GM12873 (cell line): ENCODE measurements around the gene HOXA3.

Experiments used
- TF ChIP-seq, protein P1 (sequence below): IDR thresholded peaks from 2 replicates; pipeline ENCODE4 v1.5.1; 2012; ENCODE audit warnings: low read depth, mild to moderate bottlenecking, moderate library complexity, low read length, control low read depth; ENCODE audit not compliant: insufficient read depth; ENCODE audit errors: missing control alignments

The HOXA3 gene

DNA sequence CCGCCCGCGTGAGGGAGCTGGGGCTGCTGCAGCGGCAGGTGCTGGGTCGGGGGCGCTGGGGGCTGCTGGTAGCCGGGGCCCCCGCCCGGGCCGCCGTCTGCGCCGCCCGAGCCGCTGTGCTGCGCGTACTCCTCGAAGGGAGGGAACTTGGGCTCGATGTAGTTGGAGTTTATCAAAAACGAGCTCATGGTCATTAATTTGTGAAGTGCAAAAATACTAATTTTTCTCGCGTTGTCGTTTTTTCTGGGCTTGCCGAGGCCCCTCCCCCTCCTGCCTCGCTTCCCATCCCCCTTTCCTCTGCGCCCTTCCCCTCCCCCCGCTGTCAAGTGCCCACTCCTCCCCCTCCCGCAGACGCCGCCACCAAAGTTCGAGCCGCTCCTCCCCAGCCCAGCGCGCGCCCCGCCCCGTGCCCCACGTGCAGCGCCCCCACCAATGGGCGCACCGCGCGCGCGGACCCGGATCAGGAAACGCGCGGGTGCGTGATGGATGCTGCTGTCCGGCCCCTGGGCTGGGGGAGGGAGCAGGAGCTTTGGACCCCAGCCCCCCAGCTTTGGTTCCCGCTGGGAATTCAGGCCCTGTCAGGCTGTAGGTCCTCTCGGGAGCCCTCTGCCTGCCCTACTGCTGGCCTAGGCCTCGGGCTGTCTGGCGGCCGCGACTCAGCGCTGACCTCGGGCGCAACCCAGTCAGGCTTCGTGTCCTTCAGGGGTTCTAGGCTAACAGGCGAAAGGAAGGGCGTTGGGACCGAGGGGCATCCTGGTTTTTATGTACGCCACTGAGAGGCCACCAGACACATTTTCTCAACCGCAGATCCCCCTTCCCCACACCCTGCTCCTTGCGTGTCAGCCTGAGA lies 21.6 kb downstream of the HOXA3 start, which contains the start of gene HOXA4:
HOXA4 (minus strand) TSS at position 218 of the 850 bp plus-strand sequence; CDS start at position 194, 24 bp downstream.
- TF ChIP-seq, protein P1, sequence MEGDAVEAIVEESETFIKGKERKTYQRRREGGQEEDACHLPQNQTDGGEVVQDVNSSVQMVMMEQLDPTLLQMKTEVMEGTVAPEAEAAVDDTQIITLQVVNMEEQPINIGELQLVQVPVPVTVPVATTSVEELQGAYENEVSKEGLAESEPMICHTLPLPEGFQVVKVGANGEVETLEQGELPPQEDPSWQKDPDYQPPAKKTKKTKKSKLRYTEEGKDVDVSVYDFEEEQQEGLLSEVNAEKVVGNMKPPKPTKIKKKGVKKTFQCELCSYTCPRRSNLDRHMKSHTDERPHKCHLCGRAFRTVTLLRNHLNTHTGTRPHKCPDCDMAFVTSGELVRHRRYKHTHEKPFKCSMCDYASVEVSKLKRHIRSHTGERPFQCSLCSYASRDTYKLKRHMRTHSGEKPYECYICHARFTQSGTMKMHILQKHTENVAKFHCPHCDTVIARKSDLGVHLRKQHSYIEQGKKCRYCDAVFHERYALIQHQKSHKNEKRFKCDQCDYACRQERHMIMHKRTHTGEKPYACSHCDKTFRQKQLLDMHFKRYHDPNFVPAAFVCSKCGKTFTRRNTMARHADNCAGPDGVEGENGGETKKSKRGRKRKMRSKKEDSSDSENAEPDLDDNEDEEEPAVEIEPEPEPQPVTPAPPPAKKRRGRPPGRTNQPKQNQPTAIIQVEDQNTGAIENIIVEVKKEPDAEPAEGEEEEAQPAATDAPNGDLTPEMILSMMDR, result no peak

DNA sequence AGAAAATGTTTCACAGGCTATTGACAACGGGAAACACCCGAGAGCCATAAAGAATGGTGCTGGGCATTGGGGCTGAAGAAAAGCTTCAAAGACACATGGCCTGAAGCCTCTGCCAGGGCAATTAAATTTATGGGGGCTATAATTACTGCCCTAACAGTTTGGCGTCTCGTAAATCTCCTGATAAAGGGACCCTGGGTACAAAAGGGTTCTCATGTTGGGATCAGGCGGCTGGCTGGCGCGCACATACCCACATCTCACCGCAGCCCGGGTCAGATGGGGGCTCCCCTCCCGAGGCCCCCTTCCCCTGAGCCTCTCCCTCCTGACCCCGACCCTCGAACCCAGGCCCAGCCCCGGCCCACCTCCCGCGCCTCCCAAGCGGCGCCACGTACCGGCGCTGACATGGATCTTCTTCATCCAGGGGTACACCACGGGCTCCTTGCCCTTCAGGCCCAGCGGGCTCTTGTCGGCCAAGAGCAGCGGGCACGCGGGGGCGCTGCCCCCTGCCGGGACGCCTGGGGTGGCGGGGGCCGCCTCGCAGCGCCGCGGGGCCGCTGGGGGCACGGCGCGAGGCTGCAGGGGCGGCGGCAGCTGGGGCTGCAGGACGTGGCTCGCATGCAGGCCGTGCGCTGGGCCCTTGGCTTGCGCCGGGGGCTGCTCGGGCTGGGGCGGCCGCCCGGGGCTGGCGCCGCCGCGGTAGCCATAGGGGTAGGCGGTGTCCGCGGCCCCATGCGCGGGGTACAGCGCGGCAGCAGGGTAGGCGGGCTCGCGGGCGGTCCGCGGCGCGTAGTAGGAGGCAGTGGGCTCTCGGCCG lies 22.4 kb downstream of the HOXA3 start:
- TF ChIP-seq, protein P1, result no peak

DNA sequence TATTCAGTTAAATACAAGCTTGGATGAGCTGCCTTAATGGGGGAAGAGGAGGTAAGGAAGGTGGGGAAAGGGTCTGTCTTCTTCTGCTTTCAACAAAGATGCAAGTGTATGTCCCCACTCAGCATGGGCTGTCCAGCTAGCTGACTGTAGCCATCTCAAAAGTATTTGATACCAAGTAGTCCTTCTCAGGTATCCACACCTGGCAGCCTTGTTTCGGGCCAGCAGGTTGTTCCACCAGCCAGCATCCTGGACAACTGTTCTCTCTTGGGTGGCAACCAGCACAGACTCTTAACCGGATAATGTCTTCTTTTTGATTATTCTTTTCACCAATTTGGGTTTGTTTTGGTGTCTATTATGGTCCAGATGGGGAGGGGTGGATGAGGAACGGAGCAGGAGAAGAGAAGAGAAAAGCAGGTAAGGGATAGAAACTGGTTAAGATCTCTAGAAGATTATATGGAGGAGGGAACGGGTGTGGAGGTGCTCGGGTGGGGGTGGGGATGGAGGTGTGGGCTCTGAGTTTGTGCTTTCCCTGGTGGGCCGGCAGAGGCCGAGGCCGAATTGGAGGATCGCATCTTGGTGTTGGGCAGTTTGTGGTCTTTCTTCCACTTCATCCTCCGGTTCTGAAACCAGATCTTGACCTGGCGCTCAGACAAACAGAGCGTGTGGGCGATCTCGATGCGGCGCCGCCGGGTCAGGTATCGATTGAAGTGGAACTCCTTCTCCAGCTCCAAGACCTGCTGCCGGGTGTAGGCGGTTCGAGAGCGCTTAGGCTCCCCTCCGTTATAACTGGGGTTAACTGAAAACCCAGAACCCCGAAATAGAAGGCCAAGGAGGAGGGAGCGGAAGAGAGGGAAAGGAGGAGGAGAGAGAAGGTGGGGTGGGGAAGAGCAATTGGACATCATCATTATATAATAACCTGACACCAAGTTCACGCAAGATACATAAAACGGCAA lies 23.3 kb downstream of the HOXA3 start:
- TF ChIP-seq, protein P1, result no peak

DNA sequence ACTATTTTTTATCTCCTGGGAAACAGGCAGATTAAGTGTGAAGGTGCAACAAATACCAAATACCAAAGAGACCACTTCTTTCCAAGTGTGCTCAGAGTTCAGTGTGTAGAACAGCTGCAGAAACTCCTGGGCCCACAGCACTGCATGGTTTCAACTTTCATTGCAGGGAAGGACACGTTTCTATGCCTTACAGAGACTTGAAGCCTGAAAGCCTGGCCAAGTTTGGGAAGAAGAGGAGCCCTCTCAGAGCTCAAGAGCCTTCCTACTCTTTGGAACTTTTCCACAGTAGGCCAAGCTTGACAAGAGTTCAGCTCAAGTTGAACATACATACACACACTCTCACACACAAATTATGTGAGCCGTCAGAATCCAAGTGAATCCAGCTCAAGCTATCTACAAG lies 24.3 kb downstream of the HOXA3 start:
- TF ChIP-seq, protein P1, result no peak

DNA sequence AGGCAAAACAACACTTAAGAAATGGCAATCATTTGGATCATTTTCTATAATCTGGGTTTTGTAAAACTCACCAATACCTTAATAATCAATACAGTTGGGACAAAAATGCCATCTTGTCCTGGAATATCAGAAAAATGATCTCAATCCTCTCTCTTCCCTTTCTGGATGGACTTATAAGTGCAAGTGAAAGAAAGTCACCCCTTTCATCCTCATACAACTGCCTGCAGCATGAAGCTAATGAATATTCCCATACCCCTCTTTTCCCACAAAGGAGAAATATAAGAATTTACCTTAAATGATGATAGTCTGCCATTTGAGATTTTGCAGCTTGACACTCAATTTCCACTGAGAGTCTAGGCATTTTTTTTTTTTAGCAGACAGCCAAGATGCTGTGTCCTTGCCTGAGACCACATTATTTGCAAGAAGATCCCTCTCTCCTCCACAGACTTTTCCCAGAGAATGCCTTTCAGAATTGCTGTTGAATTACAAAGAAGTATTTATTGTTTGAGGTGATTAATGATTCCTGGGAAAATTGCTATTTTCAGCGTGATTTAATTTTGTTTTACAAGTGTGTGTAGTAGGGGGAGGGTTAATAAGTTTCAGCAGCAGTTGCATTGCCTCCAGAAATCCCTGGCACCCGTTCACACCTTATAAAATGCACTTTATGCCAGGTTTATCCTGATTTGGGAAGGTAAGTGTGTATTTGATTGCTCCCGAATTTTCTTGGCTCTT lies 25.6 kb downstream of the HOXA3 start:
- TF ChIP-seq, protein P1, result no peak

DNA sequence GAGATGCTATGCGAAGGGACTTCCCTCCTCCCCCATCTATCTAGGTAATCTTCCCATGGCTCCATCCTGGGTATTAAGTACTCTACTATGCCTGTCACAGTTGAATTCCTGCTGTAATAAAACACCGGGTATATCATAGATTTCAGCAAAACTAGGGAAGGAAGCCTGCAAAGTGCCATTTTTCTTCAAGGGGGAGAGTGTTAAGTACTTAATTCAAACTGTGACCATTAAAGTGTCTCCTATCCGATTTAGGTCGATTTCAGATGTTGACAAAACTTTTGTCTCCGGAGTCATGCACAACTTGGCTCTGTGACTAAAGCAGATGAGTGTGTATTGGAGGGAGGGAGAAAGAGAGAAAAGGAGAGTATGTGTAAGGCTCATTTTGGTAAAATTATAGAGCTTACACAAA lies 26.4 kb downstream of the HOXA3 start:
- TF ChIP-seq, protein P1, result no peak
